GM23338 (cell line): Measurements from ENCODE around the gene BCAM. TPM values are rescaled to one million over a fixed set of nuclear protein-coding genes. Genes with fewer than 3 reads are reported as not detected.

Source experiments
- ATAC-seq: fragments of 200-7000 bp; cut with Tn5 transposase; 3 replicates; pipeline ENCODE4 v1.9.1; 2020
- DNase-seq: peaks from one replicate; pipeline ENCODE4 v3.0.0-alpha.2; 2015; ENCODE audit warnings: low spot score
- H2AFZ ChIP-seq: fragments of 200-600 bp; sonication (generic); 2 replicates; pipeline ENCODE4 v1.8.0; 2016; ENCODE audit warnings: antibody characterized with exemption, mild to moderate bottlenecking, moderate library complexity
- H3F3A ChIP-seq: fragments of 200-600 bp; sonication (generic); replicated peaks from 2 replicates; pipeline ENCODE4 v1.8.0; 2017; ENCODE audit warnings: antibody characterized with exemption, mixed run types, low read depth
- H3K27ac ChIP-seq: fragments of 200-600 bp; sonication (generic); 2 replicates; pipeline ENCODE4 v1.6.1; 2016; ENCODE audit warnings: low read depth
- H3K27me3 ChIP-seq: fragments of 200-600 bp; sonication (generic); 2 replicates; pipeline ENCODE4 v1.8.0; 2016; ENCODE audit warnings: mild to moderate bottlenecking, mixed run types, moderate library complexity; ENCODE audit not compliant: insufficient read depth
- H3K36me3 ChIP-seq: fragments of 200-600 bp; sonication (generic); 2 replicates; pipeline ENCODE4 v1.8.0; 2016; ENCODE audit warnings: mild to moderate bottlenecking; ENCODE audit not compliant: insufficient read depth
- H3K4me1 ChIP-seq: fragments of 200-600 bp; sonication (generic); 2 replicates; pipeline ENCODE4 v1.8.0; 2016; ENCODE audit warnings: mild to moderate bottlenecking, moderate library complexity; ENCODE audit not compliant: insufficient read depth
- H3K4me2 ChIP-seq: fragments of 200-600 bp; sonication (generic); 2 replicates; pipeline ENCODE4 v1.7.1; 2017; ENCODE audit warnings: mixed run types
- H3K4me3 ChIP-seq: fragments of 200-600 bp; sonication (generic); 2 replicates; pipeline ENCODE4 v1.6.1; 2016; ENCODE audit warnings: mixed run types
- H3K79me2 ChIP-seq: fragments of 200-600 bp; sonication (generic); replicated peaks from 2 replicates; pipeline ENCODE4 v1.8.0; 2017; ENCODE audit warnings: mild to moderate bottlenecking; ENCODE audit not compliant: insufficient read depth
- H3K9me2 ChIP-seq: fragments of 200-600 bp; sonication (generic); 2 replicates; pipeline ENCODE4 v1.8.0; 2017; ENCODE audit not compliant: insufficient read depth
- H4K20me1 ChIP-seq: fragments of 200-600 bp; sonication (generic); replicated peaks from 2 replicates; pipeline ENCODE4 v1.8.0; 2017; ENCODE audit warnings: mild to moderate bottlenecking; ENCODE audit not compliant: insufficient read depth
- H3K27ac Mint-ChIP-seq: 2 replicates; pipeline ENCODE4 v1.8.0; 2020; ENCODE audit warnings: inconsistent platforms, mild to moderate bottlenecking, moderate library complexity, mixed read lengths
- H3K27me3 Mint-ChIP-seq: 3 replicates; pipeline ENCODE4 v1.8.0; 2022; ENCODE audit warnings: low read depth, mild to moderate bottlenecking, moderate library complexity, mixed read lengths, inconsistent platforms; ENCODE audit not compliant: insufficient read depth, poor library complexity
- H3K36me3 Mint-ChIP-seq: 3 replicates; pipeline ENCODE4 v1.8.0; 2021; ENCODE audit warnings: low read depth, mild to moderate bottlenecking, inconsistent platforms, moderate library complexity, mixed read lengths
- H3K4me1 Mint-ChIP-seq: 3 replicates; pipeline ENCODE4 v1.8.0; 2020; ENCODE audit warnings: mild to moderate bottlenecking, inconsistent platforms, mixed read lengths
- H3K4me3 Mint-ChIP-seq: 3 replicates; pipeline ENCODE4 v1.8.0; 2021; ENCODE audit warnings: moderate library complexity, mild to moderate bottlenecking, inconsistent platforms, mixed read lengths
- H3K9me3 Mint-ChIP-seq: 3 replicates; pipeline ENCODE4 v1.8.0; 2020; ENCODE audit warnings: moderate library complexity, mild to moderate bottlenecking, inconsistent platforms, mixed read lengths
- CTCF ChIP-seq, 2 experiments: fragments of 200-600 bp in 1 of 2; sonication (generic) in 1 of 2; conservative IDR thresholded peaks; 2 replicates each; pipeline versions ENCODE4 v1.5.1 to v1.6.1; 2016 to 2017; ENCODE audit warnings: antibody characterized with exemption in 2 of 2, low read depth in 2 of 2, mild to moderate bottlenecking in 2 of 2, moderate library complexity in 1 of 2
- ETS1 ChIP-seq: IDR thresholded peaks from 2 replicates; pipeline ENCODE4 v1.6.1; 2016; ENCODE audit warnings: antibody characterized with exemption
- EZH2phosphoT487 ChIP-seq: fragments of 200-600 bp; sonication (generic); IDR thresholded peaks from one replicate; pipeline ENCODE4 v1.8.1; 2018; ENCODE audit warnings: antibody characterized with exemption; ENCODE audit not compliant: unreplicated experiment
- JUNB ChIP-seq: IDR thresholded peaks from one replicate; pipeline ENCODE4 v1.6.1; 2016; ENCODE audit warnings: antibody characterized with exemption; ENCODE audit not compliant: unreplicated experiment
- NANOG ChIP-seq: IDR thresholded peaks from 2 replicates; pipeline ENCODE4 v1.6.1; 2016; ENCODE audit warnings: antibody characterized with exemption, borderline replicate concordance
- POLR2AphosphoS5 ChIP-seq: IDR thresholded peaks from 2 replicates; pipeline ENCODE4 v1.6.1; 2016; ENCODE audit warnings: antibody characterized with exemption, low read depth
- REST ChIP-seq: IDR thresholded peaks from one replicate; pipeline ENCODE4 v1.6.1; 2018; ENCODE audit warnings: antibody characterized with exemption; ENCODE audit not compliant: unreplicated experiment
- ZNF114 ChIP-seq: fragments of 250-450 bp; sonication (Bioruptor Pico); IDR thresholded peaks from 2 replicates; pipeline ENCODE4 v1.5.0; 2020; ENCODE audit warnings: mild to moderate bottlenecking, moderate library complexity
- ZNF331 ChIP-seq: fragments of 250-450 bp; sonication (Bioruptor Pico); IDR thresholded peaks from 2 replicates; pipeline ENCODE4 v1.5.0; 2020; ENCODE audit warnings: low read depth, mild to moderate bottlenecking, moderate library complexity
- polyA plus RNA-seq: library from polyadenylated mRNA; unstranded; fragments of >200 nt; fragmentation: Nextera tagmentation; extraction: Ambion mirVana; gene quantifications from 2 replicates; pipeline ENCODE4 v1.2.1, GENCODE V29; 2016
- total RNA-seq: library from RNA; depleted of rRNA; stranded (reverse); fragments of >200 nt; shearing (Covaris generic); gene quantifications from 2 replicates; pipeline ENCODE4 v1.2.3, GENCODE V29; 2014

The BCAM gene
- total and polyA plus RNA-seq, 2 experiments from 2014 or later: 33.3 to 100 TPM

GRCh38 chr19:44776402-44777096 lies 32.4 kb upstream of the BCAM start:
- Histone ChIP-seq H2AFZ (peak overlapping the region; percentile 35; the same call in 1 of the 2 replicates), H3K4me2 (0 out of 2 replicates have a peak overlapping the region, but pooled peaks have one; percentile 45), H3K36me3 (no peaks in the 10 kb centered on the region), H3K27ac (peak overlapping the region; percentile 59; the same call in 1 of the 2 replicates), H3K4me3 (0 out of 2 replicates have a peak overlapping the region, but pooled peaks have one; percentile 27), H3K4me1 (peaks cover 13% of the 10 kb centered on the region), H3K27me3 (no peaks in the 10 kb centered on the region), H3K9me2 (no peaks in the 10 kb centered on the region), H4K20me1 (no peaks in the 10 kb centered on the region; the same call in 1 of the 2 replicates), H3F3A (0 out of 2 replicates have a peak, but pooled peaks cover 9% of the 10 kb centered on the region), H3K79me2 (no peaks in the 10 kb centered on the region)
- Mint-ChIP-seq H3K4me3 (peak overlapping the region; percentile 30; the same call in 1 of the 3 replicates), H3K9me3 (no peaks in the 10 kb centered on the region), H3K4me1 (peaks cover 4% of the 10 kb centered on the region), H3K27ac (no peak overlapping the region), H3K36me3 (no peaks in the 10 kb centered on the region), H3K27me3 (peaks cover 10% of the 10 kb centered on the region)
- DNase-seq: peak; percentile 77
- TF ChIP-seq EZH2phosphoT487: no peak
- TF ChIP-seq NANOG: no peak
- TF ChIP-seq CTCF (conservative IDR thresholded peaks at IDR 0.05; ENCODE audit: low read depth in 2 of 2): no peak
- TF ChIP-seq ZNF114 (CRISPR knock-in tag): no peak
- no peak for TF ChIP-seq REST
- peak; percentile 15 for ATAC-seq

GRCh38 chr19:44777715-44778347 lies 31.1 kb upstream of the BCAM start, which contains the start of gene CBLC:
Gene CBLC (plus strand): TSS chr19:44777890. CDS start chr19:44777932, 42 bp downstream.
- Histone ChIP-seq H3K4me2 (peak within 1 kb of the TSS; percentile 88), H3K27ac (peak within 1 kb of the TSS; percentile 59; the same call in 1 of the 2 replicates), H3K27me3 (no peaks in the 10 kb centered on the region), H3K4me3 (peak within 1 kb of the TSS; percentile 89), H4K20me1 (no peaks in the 10 kb centered on the region; the same call in none of the 2 replicates), H2AFZ (peak within 1 kb of the TSS; percentile 91), H3K36me3 (no peaks in the 10 kb centered on the region), H3K4me1 (peaks cover 9% of the 10 kb centered on the region; the same call in 1 of the 2 replicates), H3K79me2 (no peaks in the 10 kb centered on the region), H3K9me2 (no peaks in the 10 kb centered on the region), H3F3A (0 out of 2 replicates have a peak, but pooled peaks cover 9% of the 10 kb centered on the region)
- ATAC-seq: peak; percentile 98
- no peaks in the 10 kb centered on the region for H3K9me3 Mint-ChIP-seq
- H3K4me3 Mint-ChIP-seq: peak within 1 kb of the TSS; percentile 58; the same call in 2 of the 3 replicates
- peaks cover 4% of the 10 kb centered on the region for H3K4me1 Mint-ChIP-seq
- peak; percentile 99 for DNase-seq
- no peaks in the 10 kb centered on the region for H3K36me3 Mint-ChIP-seq
- peaks cover 11% of the 10 kb centered on the region for H3K27me3 Mint-ChIP-seq
- no peak within 1 kb of the TSS for H3K27ac Mint-ChIP-seq
- TF ChIP-seq ETS1 (0 out of 2 replicates have a peak, but pooled peaks have one; percentile 11), JUNB (no peak), POLR2AphosphoS5 (peak; percentile 89), NANOG (no peak), ZNF331 (CRISPR knock-in tag) (no peak)
